Fibroblast of lung (primary cell): ENCODE measurements around the gene ELL. TPM values are rescaled to one million over a fixed set of nuclear protein-coding genes. Genes with fewer than 3 reads are reported as not detected.

ENCODE experiments used
- DNase-seq, 2 donors: peaks; one replicate each; pipeline versions ENCODE4 v3.0.0 to v3.0.0-alpha.2; 2010; ENCODE audit warnings: low read depth in 2 of 2
- H2AFZ ChIP-seq: 2 replicates; pipeline ENCODE4 v1.5.1; 2012; ENCODE audit warnings: low read length, control low read depth, inconsistent platforms
- H3K27ac ChIP-seq: 2 replicates; pipeline ENCODE4 v1.5.1; 2011; ENCODE audit warnings: low read length, control low read depth; ENCODE audit not compliant: insufficient read depth
- H3K27me3 ChIP-seq: 2 replicates; pipeline ENCODE4 v1.5.1; 2011; ENCODE audit warnings: mild to moderate bottlenecking, low read length; ENCODE audit not compliant: control insufficient read depth, insufficient read depth
- H3K36me3 ChIP-seq: 2 replicates; pipeline ENCODE4 v1.5.1; 2011; ENCODE audit warnings: low read length; ENCODE audit not compliant: control insufficient read depth, insufficient read depth
- H3K4me1 ChIP-seq: 2 replicates; pipeline ENCODE4 v1.5.1; 2011; ENCODE audit warnings: low read length; ENCODE audit not compliant: control insufficient read depth, insufficient read depth; ENCODE audit errors: extremely low read depth
- H3K4me2 ChIP-seq: 2 replicates; pipeline ENCODE4 v1.5.1; 2011; ENCODE audit warnings: low read length, control low read depth; ENCODE audit not compliant: insufficient read depth; ENCODE audit errors: extremely low read depth
- H3K4me3 ChIP-seq, 4 experiments: fragments of 200-600 bp in 1 of 4; sonication (generic) in 1 of 4; replicated peaks in 1 of 4; 2 replicates each; pipeline ENCODE4 v1.5.1; 2011 to 2016; ENCODE audit warnings: low read length in 4 of 4, low read depth in 3 of 4, mild to moderate bottlenecking in 3 of 4, control low read depth in 2 of 4, inconsistent platforms in 1 of 4, mixed read lengths in 1 of 4; ENCODE audit not compliant: insufficient read depth in 1 of 4; ENCODE audit errors: control extremely low read depth in 1 of 4
- H3K79me2 ChIP-seq: 2 replicates; pipeline ENCODE4 v1.5.1; 2012; ENCODE audit warnings: mild to moderate bottlenecking, low read length, inconsistent platforms; ENCODE audit not compliant: control insufficient read depth, insufficient read depth
- H3K9ac ChIP-seq: 2 replicates; pipeline ENCODE4 v1.5.1; 2011; ENCODE audit warnings: mild to moderate bottlenecking, low read length, control low read depth; ENCODE audit not compliant: insufficient read depth
- H3K9me3 ChIP-seq: 2 replicates; pipeline ENCODE4 v1.5.1; 2012; ENCODE audit warnings: low read depth, low read length; ENCODE audit not compliant: control insufficient read depth, insufficient read depth
- H4K20me1 ChIP-seq: 2 replicates; pipeline ENCODE4 v1.5.1; 2011; ENCODE audit warnings: low read length; ENCODE audit not compliant: control insufficient read depth, insufficient read depth; ENCODE audit errors: extremely low read depth
- CTCF ChIP-seq, 2 donors: IDR thresholded peaks in 1 of 2; conservative IDR thresholded peaks in 1 of 2; 1 replicate in 1 of 2; 2 replicates in 1 of 2; pipeline ENCODE4 v1.5.1; 2011 to 2012; ENCODE audit warnings: low read length in 2 of 2, control low read depth in 1 of 2, inconsistent platforms in 1 of 2, low read depth in 1 of 2, mild to moderate bottlenecking in 1 of 2
- EZH2 ChIP-seq: IDR thresholded peaks from 2 replicates; pipeline ENCODE4 v1.5.1; 2012; ENCODE audit warnings: low read length, control low read depth, mild to moderate bottlenecking; ENCODE audit errors: missing control alignments
- polyA plus RNA-seq, 2 donors: library from polyadenylated mRNA; depleted of rRNA in 1 of 2; stranded (reverse) in 1 of 2; unstranded in 1 of 2; fragments of >200 nt; gene quantifications; 2 replicates each; pipeline ENCODE4 v1.2.1, GENCODE V29; 2011 to 2012; ENCODE audit warnings: missing spikeins in 1 of 2
- total RNA-seq: library from RNA; depleted of rRNA; stranded (reverse); fragments of >200 nt; gene quantifications from 2 replicates; pipeline ENCODE4 v1.2.1, GENCODE V29; 2014

Gene ELL
- total and polyA plus RNA-seq, 2 donors (not counting 1 experiment from before 2014, with no cell fraction given), result 4.4 to 18.7 TPM

- peak overlapping the region; percentile 33 for H3K27ac ChIP-seq
- peaks cover 8% of the 10 kb centered on the region for H3K36me3 ChIP-seq
- H2AFZ ChIP-seq, result no peak overlapping the region
- peak; percentile 59 to 70 for DNase-seq
- TF ChIP-seq EZH2, result no peak
- no peak for TF ChIP-seq CTCF (conservative IDR thresholded peaks at IDR 0.05 in 1 of 2, IDR thresholded peaks at IDR 0.05 in 1 of 2; ENCODE audit: low read depth in 1 of 2, low read length in 2 of 2)
- H3K9ac ChIP-seq, result peak overlapping the region; percentile 36
- no peaks in the 10 kb centered on the region for H4K20me1 ChIP-seq
- peak overlapping the region; percentile 67 for H3K4me2 ChIP-seq
- H3K79me2 ChIP-seq, result peaks cover 62% of the 10 kb centered on the region
- no peaks in the 10 kb centered on the region for H3K9me3 ChIP-seq
- H3K27me3 ChIP-seq, result no peaks in the 10 kb centered on the region
- peaks cover 35% of the 10 kb centered on the region for H3K4me1 ChIP-seq
- no peak overlapping the region for H3K4me3 ChIP-seq
Observed at GRCh38 chr19:18425515-18426415, 96.1 kb downstream of the ELL start.

GRCh38 chr19:18424890-18425514, 96.9 kb downstream of the ELL start:
- no peak for DNase-seq
- Histone ChIP-seq H4K20me1 (no peaks in the 10 kb centered on the region), H3K36me3 (peaks cover 4% of the 10 kb centered on the region), H2AFZ (no peak overlapping the region), H3K79me2 (peaks cover 69% of the 10 kb centered on the region), H3K4me2 (no peak overlapping the region), H3K4me3 (no peak overlapping the region), H3K27ac (peak overlapping the region; percentile 33), H3K9ac (no peak overlapping the region), H3K27me3 (no peaks in the 10 kb centered on the region), H3K4me1 (peaks cover 36% of the 10 kb centered on the region), H3K9me3 (no peaks in the 10 kb centered on the region)
- TF ChIP-seq EZH2 (no peak), CTCF (conservative IDR thresholded peaks at IDR 0.05 in 1 of 2, IDR thresholded peaks at IDR 0.05 in 1 of 2; ENCODE audit: low read depth in 1 of 2, low read length in 2 of 2) (no peak)

- H3K27ac ChIP-seq, result no peak overlapping the region
Observed at GRCh38 chr19:18424122-18424889, 97.6 kb downstream of the ELL start.

More at GRCh38 chr19:18424122-18424889, 97.6 kb downstream of the ELL start:
- peaks cover 4% of the 10 kb centered on the region for H3K36me3 ChIP-seq
- peaks cover 71% of the 10 kb centered on the region for H3K79me2 ChIP-seq
- no peaks in the 10 kb centered on the region for H3K9me3 ChIP-seq
- no peak for DNase-seq
- no peak overlapping the region for H3K4me2 ChIP-seq
- H4K20me1 ChIP-seq, result no peaks in the 10 kb centered on the region
- H3K4me1 ChIP-seq, result peaks cover 32% of the 10 kb centered on the region
- TF ChIP-seq CTCF (conservative IDR thresholded peaks at IDR 0.05 in 1 of 2, IDR thresholded peaks at IDR 0.05 in 1 of 2; ENCODE audit: low read depth in 1 of 2, low read length in 2 of 2), result no peak
- no peak for TF ChIP-seq EZH2
- no peak overlapping the region for H2AFZ ChIP-seq
- no peak overlapping the region for H3K4me3 ChIP-seq
- H3K27me3 ChIP-seq, result no peaks in the 10 kb centered on the region
- no peak overlapping the region for H3K9ac ChIP-seq
